IMR-90 (cell line): ENCODE data around the gene CRYBB1. TPM values are rescaled to one million over a fixed set of nuclear protein-coding genes. Genes with fewer than 3 reads are reported as not detected.

Source experiments
- ATAC-seq: fragments of 200-7000 bp; cut with Tn5 transposase; 2 replicates; pipeline ENCODE4 v1.9.1; 2020; ENCODE audit warnings: low read depth, mild to moderate bottlenecking, moderate library complexity
- BruUV-seq: library from RNA; stranded (reverse); fragments of 400-500 nt; replicated peaks from 2 replicates; lab custom pipeline; 2021; lab: Mats Ljungman, UMichigan
- CTCF ChIA-PET: fragments of 300-600 bp; formaldehyde crosslinking; extraction: SDS; loops from one replicate; lab custom pipeline; 2021; ENCODE audit warnings: antibody characterized with exemption; lab: Yijun Ruan, JAX
- POLR2A ChIA-PET: fragments of 300-600 bp; sonication (Branson Sonifier 250); formaldehyde crosslinking; loops from one replicate; lab custom pipeline; 2022; ENCODE audit warnings: antibody characterized with exemption; ENCODE audit not compliant: unreplicated experiment; lab: Charles Lee
- DNase-seq: peaks from one replicate; pipeline ENCODE4 v3.0.0; 2013
- H2AFZ ChIP-seq: replicated peaks from 2 replicates; pipeline ENCODE3; 2013; ENCODE audit warnings: low read length, mild to moderate bottlenecking; ENCODE audit not compliant: poor library complexity
- H2AK5ac ChIP-seq: 2 replicates; pipeline ENCODE4 v1.6.1; 2013; ENCODE audit warnings: low read depth, low read length, inconsistent platforms
- H2AK9ac ChIP-seq: replicated peaks from 2 replicates; pipeline ENCODE3; 2013; ENCODE audit warnings: mild to moderate bottlenecking, low read depth, low read length, moderate library complexity; ENCODE audit not compliant: poor library complexity
- H2BK120ac ChIP-seq: 2 replicates; pipeline ENCODE4 v1.6.1; 2013; ENCODE audit warnings: low read depth, low read length, inconsistent platforms
- H2BK15ac ChIP-seq: 3 replicates; pipeline ENCODE4 v1.6.1; 2013; ENCODE audit warnings: low read depth, low read length, inconsistent platforms
- H2BK20ac ChIP-seq: 2 replicates; pipeline ENCODE4 v1.6.1; 2013; ENCODE audit warnings: low read depth, mild to moderate bottlenecking, inconsistent platforms, low read length, moderate library complexity
- H2BK5ac ChIP-seq: 2 replicates; pipeline ENCODE4 v1.6.1; 2013; ENCODE audit warnings: mild to moderate bottlenecking, low read depth, low read length, inconsistent platforms; ENCODE audit not compliant: poor library complexity, severe bottlenecking
- H3K14ac ChIP-seq: replicated peaks from 2 replicates; pipeline ENCODE4 v1.6.1; 2013; ENCODE audit warnings: low read depth, low read length, inconsistent platforms
- H3K18ac ChIP-seq: 2 replicates; pipeline ENCODE4 v1.6.1; 2013; ENCODE audit warnings: low read depth, low read length, control low read depth
- H3K23ac ChIP-seq: 2 replicates; pipeline ENCODE4 v1.6.1; 2013; ENCODE audit warnings: low read depth, low read length, inconsistent platforms
- H3K27ac ChIP-seq: 2 replicates; pipeline ENCODE4 v1.5.1; 2013; ENCODE audit warnings: mild to moderate bottlenecking, control low read depth, low read length; ENCODE audit not compliant: insufficient read depth
- H3K27me3 ChIP-seq: 2 replicates; pipeline ENCODE4 v1.6.1; 2013; ENCODE audit warnings: low read length; ENCODE audit not compliant: control insufficient read depth, insufficient read depth
- H3K36me3 ChIP-seq: 2 replicates; pipeline ENCODE4 v1.6.1; 2013; ENCODE audit warnings: low read length, mixed read lengths; ENCODE audit not compliant: control insufficient read depth, insufficient read depth
- H3K4ac ChIP-seq: 2 replicates; pipeline ENCODE4 v1.6.1; 2013; ENCODE audit warnings: low read depth, low read length, inconsistent platforms
- H3K4me1 ChIP-seq: 2 replicates; pipeline ENCODE4 v1.6.1; 2013; ENCODE audit warnings: low read length, mixed read lengths; ENCODE audit not compliant: control insufficient read depth, insufficient read depth
- H3K4me2 ChIP-seq: 2 replicates; pipeline ENCODE4 v1.6.1; 2013; ENCODE audit warnings: low read depth, mild to moderate bottlenecking, control low read depth, low read length, moderate library complexity
- H3K4me3 ChIP-seq: 2 replicates; pipeline ENCODE4 v1.5.1; 2013; ENCODE audit warnings: low read depth, mild to moderate bottlenecking, control low read depth, low read length, moderate library complexity; ENCODE audit not compliant: insufficient read depth
- H3K56ac ChIP-seq: 2 replicates; pipeline ENCODE4 v1.6.1; 2013; ENCODE audit warnings: low read length, inconsistent platforms; ENCODE audit not compliant: insufficient read depth; ENCODE audit errors: extremely low read depth
- H3K79me1 ChIP-seq, 2 experiments: 2 replicates each; pipeline ENCODE4 v1.6.1; 2013; ENCODE audit warnings: low read length in 2 of 2, inconsistent platforms in 1 of 2, low read depth in 1 of 2
- H3K9ac ChIP-seq: 2 replicates; pipeline ENCODE4 v1.6.1; 2013; ENCODE audit warnings: low read depth, low read length, control low read depth
- H3K9me1 ChIP-seq: 2 replicates; pipeline ENCODE4 v1.6.1; 2013; ENCODE audit warnings: low read length, inconsistent platforms; ENCODE audit not compliant: insufficient read depth
- H3K9me3 ChIP-seq: 2 replicates; pipeline ENCODE4 v1.6.1; 2013; ENCODE audit warnings: low read length; ENCODE audit not compliant: control insufficient read depth, insufficient read depth
- H4K20me1 ChIP-seq: 2 replicates; pipeline ENCODE4 v1.6.1; 2013; ENCODE audit warnings: low read length, inconsistent platforms; ENCODE audit not compliant: insufficient read depth
- H4K5ac ChIP-seq: 2 replicates; pipeline ENCODE4 v1.6.1; 2013; ENCODE audit warnings: mild to moderate bottlenecking, low read depth, low read length, control low read depth
- H4K8ac ChIP-seq, 2 experiments: 2 replicates each; pipeline ENCODE4 v1.6.1; 2013; ENCODE audit warnings: low read depth in 2 of 2, low read length in 2 of 2, control low read depth in 1 of 2, inconsistent platforms in 1 of 2
- H4K91ac ChIP-seq: 2 replicates; pipeline ENCODE4 v1.6.1; 2013; ENCODE audit warnings: low read depth, low read length, inconsistent platforms; ENCODE audit not compliant: insufficient read depth
- MAZ ChIP-seq: IDR thresholded peaks from 2 replicates; pipeline ENCODE4 v1.6.1; 2012; ENCODE audit warnings: low read depth, mild to moderate bottlenecking, low read length, improper control_type of control experiment, moderate library complexity, borderline replicate concordance
- SMC3 ChIP-seq: fragments of 150-350 bp; IDR thresholded peaks from 2 replicates; pipeline ENCODE4 v1.6.1; 2016; ENCODE audit warnings: low read depth, mild to moderate bottlenecking, antibody characterized with exemption, low read length, moderate library complexity
- WGBS, 2 experiments: methylation state at CpG; one replicate each; pipeline versions ENCODE4 v1.1.5 to v1.1.7; 2013; ENCODE audit warnings: missing lambda C conversion rate in 2 of 2; ENCODE audit not compliant: insufficient read length in 1 of 2; ENCODE audit errors: extremely low coverage in 2 of 2; 5-methylcytosine and 5-hydroxymethylcytosine counted together
- dilution Hi-C: fragments of 300-500 bp; cut with HindIII; formaldehyde crosslinking; loops from one replicate; pipeline ENCODE4 v1.14.3; 2018; ENCODE audit warnings: low sequenced_read_pairs; ENCODE audit not compliant: unreplicated experiment
- in situ Hi-C: fragments of 300-500 bp; cut with MboI; formaldehyde crosslinking; loops from 3 replicates; pipeline ENCODE4 v1.14.3; 2019; ENCODE audit warnings: low sequenced_read_pairs, inconsistent platforms, mixed read lengths
- intact Hi-C: fragments of 100-400 bp; cut with micrococcal nuclease; formaldehyde crosslinking; loops from 2 replicates; pipeline ENCODE4 v1.10.0; 2022
- polyA plus RNA-seq, 3 experiments: library from polyadenylated mRNA; depleted of rRNA; stranded (reverse); fragments of >200 nt; gene quantifications; 2 replicates each; pipeline ENCODE4 v1.2.3, GENCODE V29; 2012; ENCODE audit warnings: low replicate concordance in 1 of 3
- total RNA-seq: library from RNA; depleted of rRNA; stranded (reverse); fragments of >200 nt; gene quantifications from 2 replicates; pipeline ENCODE4 v1.2.3, GENCODE V29; 2012

CRYBB1 gene
- total and polyA plus RNA-seq, 2 of the 4 experiments (the other 2 are of a cell fraction), result not detected

- CTCF ChIA-PET, result no interaction called here
- in situ Hi-C loops, result no loop called here
Observed at GRCh38 chr22:26579331-26579886, 38.4 kb downstream of the CRYBB1 start.

More at GRCh38 chr22:26579331-26579886, 38.4 kb downstream of the CRYBB1 start:
- Histone ChIP-seq H3K4me1 (0 out of 2 replicates have a peak, but pooled peaks cover 2% of the 10 kb centered on the region), H3K23ac (no peak overlapping the region), H2BK120ac (no peak overlapping the region), H2AK9ac (no peak overlapping the region), H3K27me3 (no peaks in the 10 kb centered on the region), H2AK5ac (no peak overlapping the region), H3K14ac (no peak overlapping the region), H4K8ac (no peak overlapping the region), H3K27ac (no peak overlapping the region), H4K91ac (no peak overlapping the region), H4K20me1 (peaks cover 32% of the 10 kb centered on the region; the same call in 1 of the 2 replicates), H3K4me2 (no peak overlapping the region), H3K4ac (no peak overlapping the region), H4K5ac (no peak overlapping the region), H2AFZ (no peak overlapping the region), H2BK20ac (no peak overlapping the region), H3K79me1 (peaks cover 38 to 84% of the 10 kb centered on the region in 2 experiments), H3K18ac (no peak overlapping the region), H3K9me1 (peaks cover 31% of the 10 kb centered on the region), H3K56ac (no peak overlapping the region), H3K9me3 (no peaks in the 10 kb centered on the region), H3K4me3 (no peak overlapping the region), H2BK5ac (no peak overlapping the region), H3K36me3 (no peaks in the 10 kb centered on the region; the same call in 1 of the 2 replicates), H3K9ac (no peak overlapping the region), H2BK15ac (no peak overlapping the region)
- POLR2A ChIA-PET, result no interaction called here
- dilution Hi-C loops (no loop called here), intact Hi-C loops (no loop called here)
- TF ChIP-seq SMC3 (no peak), MAZ (no peak)
- DNase-seq (no peak), ATAC-seq (no peak)
- 55% methylated on average over 4 of the region's 10 CpGs; no CpG with 5 or more reads in 1 of the 2 experiments for WGBS, 2 experiments
- BruUV-seq, result no TSS peak
